Hepatocyte (in vitro differentiated cells): ENCODE results near the gene TEX30.

Experiments
- EZH2phosphoT487 ChIP-seq: fragments of 200-600 bp; sonication (generic); IDR thresholded peaks from one replicate; pipeline ENCODE4 v1.6.1; 2018; ENCODE audit warnings: antibody characterized with exemption, mild to moderate bottlenecking, low read depth, moderate library complexity; ENCODE audit not compliant: unreplicated experiment, severe bottlenecking
- TF ChIP-seq, protein P1 (sequence below): fragments of 200-600 bp; sonication (generic); IDR thresholded peaks from 2 replicates; pipeline ENCODE4 v1.5.1; 2016; ENCODE audit warnings: antibody characterized with exemption, mild to moderate bottlenecking; ENCODE audit not compliant: poor library complexity

- TF ChIP-seq, protein P1, sequence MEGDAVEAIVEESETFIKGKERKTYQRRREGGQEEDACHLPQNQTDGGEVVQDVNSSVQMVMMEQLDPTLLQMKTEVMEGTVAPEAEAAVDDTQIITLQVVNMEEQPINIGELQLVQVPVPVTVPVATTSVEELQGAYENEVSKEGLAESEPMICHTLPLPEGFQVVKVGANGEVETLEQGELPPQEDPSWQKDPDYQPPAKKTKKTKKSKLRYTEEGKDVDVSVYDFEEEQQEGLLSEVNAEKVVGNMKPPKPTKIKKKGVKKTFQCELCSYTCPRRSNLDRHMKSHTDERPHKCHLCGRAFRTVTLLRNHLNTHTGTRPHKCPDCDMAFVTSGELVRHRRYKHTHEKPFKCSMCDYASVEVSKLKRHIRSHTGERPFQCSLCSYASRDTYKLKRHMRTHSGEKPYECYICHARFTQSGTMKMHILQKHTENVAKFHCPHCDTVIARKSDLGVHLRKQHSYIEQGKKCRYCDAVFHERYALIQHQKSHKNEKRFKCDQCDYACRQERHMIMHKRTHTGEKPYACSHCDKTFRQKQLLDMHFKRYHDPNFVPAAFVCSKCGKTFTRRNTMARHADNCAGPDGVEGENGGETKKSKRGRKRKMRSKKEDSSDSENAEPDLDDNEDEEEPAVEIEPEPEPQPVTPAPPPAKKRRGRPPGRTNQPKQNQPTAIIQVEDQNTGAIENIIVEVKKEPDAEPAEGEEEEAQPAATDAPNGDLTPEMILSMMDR, result peak; percentile 46
- no peak for TF ChIP-seq EZH2phosphoT487
Observed at GRCh38 chr13:102724923-102725322, 48.7 kb downstream of the TEX30 start.
